IPS DF 4.7 (cell line): ENCODE data around the gene GAN.

Experiments used
- DNase-seq: peaks from one replicate; pipeline ENCODE4 v3.0.0-alpha.2; 2013; ENCODE audit warnings: low spot score; ENCODE audit errors: extremely low read depth

The GAN gene

DNA sequence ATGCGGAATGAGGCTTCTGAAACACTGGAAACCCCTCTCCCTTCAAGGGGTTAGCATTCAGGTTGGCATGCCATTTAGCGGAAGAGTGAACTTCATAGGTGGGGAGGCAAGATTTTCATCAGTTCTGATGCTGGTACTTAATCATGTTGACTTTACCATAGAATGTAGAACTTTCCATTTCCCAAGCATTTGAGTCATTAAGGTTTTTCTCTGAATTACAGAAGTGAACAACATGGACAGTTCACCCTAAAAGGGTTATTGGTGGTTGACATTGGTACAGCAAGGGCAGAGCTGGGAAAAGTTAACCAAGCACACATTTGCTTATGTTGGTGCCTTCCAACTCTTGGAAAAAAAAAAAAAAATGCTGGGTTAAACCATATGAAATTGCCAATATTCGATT is 39.1 kb downstream of the GAN start:
- DNase-seq, result no peak

DNA sequence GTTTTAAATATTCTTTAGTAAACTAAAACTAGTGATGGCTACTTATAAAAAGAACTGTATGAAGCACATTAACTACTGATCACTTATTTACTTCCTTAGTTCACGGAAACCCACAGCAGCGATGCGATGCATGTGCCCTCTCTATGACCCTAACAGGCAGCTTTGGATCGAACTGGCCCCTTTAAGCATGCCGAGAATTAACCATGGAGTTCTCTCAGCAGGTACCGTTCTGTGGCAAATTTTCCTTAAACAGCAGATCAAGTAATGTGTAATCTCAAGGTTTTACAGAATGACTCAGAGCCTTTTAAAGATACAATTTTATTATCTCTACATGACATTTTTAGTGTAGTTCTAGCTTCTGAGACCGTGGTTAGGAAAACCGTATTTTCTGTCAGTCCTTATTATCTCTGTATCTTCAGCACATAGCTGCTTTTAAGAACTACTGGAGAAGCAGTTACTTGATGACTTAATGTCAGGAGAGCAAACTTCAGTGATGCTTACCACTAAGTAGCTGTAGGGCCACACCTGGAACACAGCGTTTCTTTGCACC is 43.0 kb downstream of the GAN start:
- no peak for DNase-seq

GRCh38 chr16:81358860-81359259 is 44.1 kb downstream of the GAN start:
- no peak for DNase-seq

- DNase-seq, result no peak
Observed at GRCh38 chr16:81360135-81360534, 45.4 kb downstream of the GAN start.

DNA sequence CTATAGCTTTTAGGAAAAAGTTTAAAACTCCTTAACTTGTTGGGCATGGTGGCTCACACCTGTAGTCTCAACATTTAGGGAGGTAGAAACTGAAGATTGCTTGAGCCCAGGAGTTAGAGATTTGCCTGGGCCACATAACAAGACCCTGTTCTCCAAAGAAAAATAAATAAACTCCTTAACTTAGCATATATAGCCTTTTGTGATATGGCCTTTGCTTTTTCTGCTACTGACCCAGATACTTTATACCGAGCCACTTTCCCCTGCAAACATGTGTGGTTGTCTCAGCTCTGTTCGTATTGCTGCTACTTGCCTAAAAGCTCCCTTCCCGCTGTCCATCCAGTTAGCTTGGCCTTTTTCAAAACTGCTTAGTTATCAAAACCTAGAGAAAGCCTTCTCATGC is 51.0 kb downstream of the GAN start:
- DNase-seq, result no peak

DNA sequence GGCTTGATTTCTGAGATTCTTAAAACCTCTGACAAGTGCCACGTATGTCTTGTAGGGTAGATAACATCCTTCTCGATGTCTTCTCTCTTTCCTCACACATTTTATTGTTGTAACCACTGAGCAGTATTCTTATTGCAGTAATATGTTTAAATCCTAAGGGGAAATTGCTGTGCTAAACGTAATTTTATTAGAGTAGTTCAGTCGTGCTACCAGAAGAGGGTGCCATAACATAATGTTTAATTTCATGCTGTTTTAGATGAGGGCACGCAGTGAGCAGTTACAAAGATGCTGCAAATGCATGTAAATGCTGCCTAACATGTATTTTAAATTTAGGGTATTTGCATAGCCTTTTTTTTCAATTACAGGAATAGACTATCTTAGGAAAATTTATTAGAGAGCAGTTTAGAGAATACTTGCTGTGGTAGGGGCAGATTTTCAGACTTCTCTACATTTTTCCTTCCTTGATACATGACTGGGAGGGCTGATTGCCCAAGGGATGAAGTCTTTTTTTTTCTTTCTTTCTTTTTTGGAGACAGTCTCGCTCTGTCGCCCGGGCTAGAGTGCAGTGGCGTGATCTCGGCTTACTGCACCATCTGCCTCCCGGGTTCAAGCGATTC is 51.7 kb downstream of the GAN start:
- no peak for DNase-seq

- no peak for DNase-seq
Observed at GRCh38 chr16:81367821-81368220, 53.1 kb downstream of the GAN start.

- no peak for DNase-seq
Observed at GRCh38 chr16:81369888-81370504, 55.2 kb downstream of the GAN start.

- DNase-seq, result no peak
Observed at GRCh38 chr16:81371106-81371505, 56.3 kb downstream of the GAN start.

DNA sequence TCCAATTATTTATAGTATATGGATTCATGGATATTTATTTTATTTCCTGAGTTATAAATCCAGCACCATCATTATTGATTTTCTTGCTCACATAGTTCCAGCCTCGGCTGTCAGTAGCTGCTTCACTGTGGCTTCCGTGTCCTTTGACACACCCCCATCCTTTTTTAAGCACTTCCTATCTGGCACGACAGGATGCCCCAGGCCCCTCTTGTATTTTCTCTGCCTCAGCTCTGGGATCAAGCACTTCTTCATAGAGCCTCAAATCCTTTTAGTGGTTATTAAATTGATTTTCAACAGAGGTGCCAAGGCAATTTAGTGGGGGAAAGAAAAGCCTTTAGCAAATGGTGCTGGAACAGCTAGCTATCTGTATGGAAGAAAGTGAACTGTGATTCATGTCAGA is 59.8 kb downstream of the GAN start:
- DNase-seq, result no peak

GRCh38 chr16:81376880-81377279 is 62.1 kb downstream of the GAN start:
- DNase-seq, result no peak

GRCh38 chr16:81378049-81378448 is 63.3 kb downstream of the GAN start:
- no peak for DNase-seq

- DNase-seq, result no peak
Observed at GRCh38 chr16:81380932-81381331, 66.2 kb downstream of the GAN start.

DNA sequence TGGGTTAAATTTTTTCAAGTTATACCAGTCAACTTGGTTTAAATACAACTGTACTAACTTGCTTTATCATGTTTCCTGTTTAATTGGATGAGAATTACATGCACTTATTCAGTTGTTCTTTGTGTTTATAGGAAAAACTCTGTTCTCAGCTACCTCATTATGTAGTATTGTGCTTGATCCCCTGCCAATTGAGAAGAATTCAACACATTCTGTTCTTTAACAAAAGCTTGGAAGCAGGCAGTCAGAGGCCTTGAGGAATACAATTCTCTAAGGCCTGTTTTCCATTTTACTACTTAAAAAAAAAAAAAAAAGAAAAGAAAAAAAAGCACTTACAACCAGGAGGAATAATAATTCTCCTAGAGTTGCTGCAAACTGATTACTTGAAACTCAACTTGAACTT is 69.2 kb downstream of the GAN start:
- no peak for DNase-seq

GRCh38 chr16:81385031-81385756 is 70.4 kb downstream of the GAN start:
- DNase-seq, result no peak

GRCh38 chr16:81388357-81388756 is 73.6 kb downstream of the GAN start:
- no peak for DNase-seq

DNA sequence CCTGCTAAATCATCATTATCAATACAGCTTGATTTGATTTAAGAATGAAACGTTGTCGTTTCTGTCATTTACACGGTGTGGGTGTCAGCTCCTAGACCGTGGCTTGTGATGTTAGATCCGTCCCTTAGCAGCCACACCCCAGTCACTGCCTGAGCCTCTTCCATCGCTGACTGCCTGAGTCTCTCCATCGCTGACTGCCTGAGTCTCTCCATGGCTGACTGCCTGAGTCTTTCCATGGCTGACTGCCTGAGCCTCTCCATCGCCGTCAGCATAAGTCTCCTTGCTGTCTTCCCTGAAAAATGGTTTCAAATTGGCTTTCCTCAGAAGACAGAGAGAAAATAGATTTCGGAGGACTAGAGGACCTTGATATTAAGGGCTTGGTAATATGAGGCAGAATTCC is 76.1 kb downstream of the GAN start:
- no peak for DNase-seq

- DNase-seq, result no peak
Observed at GRCh38 chr16:81392011-81392410, 77.2 kb downstream of the GAN start.

DNA sequence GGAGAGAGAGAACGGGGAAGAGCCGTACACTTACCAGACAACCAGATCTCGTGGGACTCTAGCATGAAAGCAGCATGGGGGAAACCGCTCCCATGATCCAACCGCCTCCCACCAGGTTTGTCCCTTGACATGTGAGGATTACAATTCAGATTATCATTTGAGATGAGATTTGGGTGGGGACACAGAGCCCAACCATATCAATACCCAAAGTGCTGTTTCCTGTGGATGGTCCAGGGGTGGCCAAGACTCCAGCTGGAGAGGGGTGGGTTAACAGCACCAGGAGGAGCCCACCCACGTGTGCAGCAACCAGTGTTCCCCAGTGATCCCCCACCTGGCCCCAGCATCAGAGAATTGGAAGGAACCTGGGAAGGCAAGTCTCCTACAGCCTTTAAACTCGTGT is 79.7 kb downstream of the GAN start:
- DNase-seq, result no peak

DNA sequence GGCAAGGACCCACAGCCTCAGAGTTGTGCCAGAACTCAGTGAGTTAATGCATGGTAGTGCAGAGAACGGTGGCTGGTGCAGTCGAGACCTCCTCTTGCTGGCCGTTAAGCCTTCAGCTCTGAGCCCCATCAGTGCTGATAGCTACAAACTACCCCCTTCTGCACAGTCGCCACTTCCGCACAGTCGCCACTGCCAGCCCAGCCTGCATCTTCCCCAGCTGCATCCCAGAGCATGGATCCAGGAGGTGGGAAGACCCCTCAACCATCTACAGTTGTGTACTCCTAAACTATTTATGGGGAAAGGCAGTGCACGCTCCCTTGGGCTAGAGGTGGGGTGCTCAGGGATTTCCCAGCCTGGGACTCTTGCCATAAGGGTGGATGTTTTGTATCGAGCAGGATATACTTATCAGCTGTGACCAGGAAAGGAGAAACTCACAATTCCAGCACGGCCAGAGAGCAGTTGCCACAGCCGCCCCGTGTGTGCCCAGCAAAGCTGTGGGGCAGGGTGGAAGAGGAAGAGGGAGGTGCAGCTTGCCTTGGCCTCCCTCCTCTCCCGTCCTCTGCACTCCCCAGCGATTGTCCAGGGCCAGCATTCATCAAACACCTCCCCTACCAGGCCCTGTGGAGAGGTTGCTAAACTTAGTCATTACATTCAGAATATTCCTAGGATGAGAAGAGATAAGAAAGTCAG is 80.3 kb downstream of the GAN start:
- no peak for DNase-seq

GRCh38 chr16:81397058-81397878 is 82.5 kb downstream of the GAN start:
- DNase-seq, result no peak
